Hematopoietic multipotent progenitor cell (in vitro differentiated cells): Measurements from ENCODE around the gene BCL2L1. TPM values are rescaled to one million over a fixed set of nuclear protein-coding genes. Genes with fewer than 3 reads are reported as not detected.
"Not testable (repeated sequence)": the region's sequence is repeated elsewhere in the genome, so short reads cannot be mapped to it uniquely, and the experiment has no call there.

Experiments
- DNase-seq, 3 donors: peaks; one replicate each; pipeline ENCODE4 v3.0.0-alpha.2; 2011 to 2015; ENCODE audit warnings: low read depth in 2 of 3, low spot score in 2 of 3
- total RNA-seq: library from RNA; depleted of rRNA; stranded (reverse); fragments of >200 nt; gene quantifications from one replicate; pipeline ENCODE4 v1.2.3, GENCODE V29; 2012

Gene BCL2L1
- 48.7 TPM for total RNA-seq

DNA sequence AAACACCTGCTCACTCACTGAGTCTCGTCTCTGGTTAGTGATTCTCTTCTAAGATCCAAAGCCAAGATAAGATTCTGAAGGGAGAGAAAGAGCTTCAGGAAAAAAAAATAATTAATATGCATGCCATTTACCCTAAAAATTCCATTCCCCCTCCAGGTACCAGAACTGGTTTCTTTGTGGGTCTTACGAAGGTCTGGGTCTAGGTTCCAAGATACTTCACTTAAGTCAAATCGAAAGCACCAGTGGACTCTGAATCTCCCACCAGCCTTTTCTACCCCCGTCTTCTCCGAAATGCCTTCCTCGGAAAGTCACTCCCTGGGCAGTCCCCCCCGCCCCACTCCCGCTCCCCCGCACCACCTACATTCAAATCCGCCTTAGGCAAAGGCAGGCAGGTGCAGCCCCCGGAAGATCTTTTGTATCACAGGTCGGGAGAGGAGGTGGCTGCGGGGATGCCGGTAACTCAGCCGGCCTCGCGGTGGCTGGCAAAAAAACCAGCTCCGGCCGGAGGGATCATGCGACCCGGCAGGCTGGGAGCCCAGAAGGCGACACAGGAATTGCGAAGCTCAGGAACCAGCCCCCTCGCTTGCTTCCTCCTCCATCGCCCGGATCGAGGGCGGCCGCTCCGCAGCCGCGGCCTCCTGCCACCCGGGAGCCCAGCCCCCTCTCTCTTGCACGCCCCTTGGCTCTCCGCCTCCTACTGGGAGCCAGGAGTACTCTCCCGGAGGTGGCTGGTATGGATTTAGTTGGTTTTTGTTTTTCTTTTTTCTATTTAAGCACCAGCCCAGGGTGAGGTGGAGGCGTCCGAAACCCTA is at the start of gene BCL2L1:
TSS of gene BCL2L1 (minus strand) at position 612 of the 812 bp plus-strand sequence. CDS start 650 bp downstream, outside the sequence.
- peak; percentile 21 to 89 (median 84) for DNase-seq

DNA sequence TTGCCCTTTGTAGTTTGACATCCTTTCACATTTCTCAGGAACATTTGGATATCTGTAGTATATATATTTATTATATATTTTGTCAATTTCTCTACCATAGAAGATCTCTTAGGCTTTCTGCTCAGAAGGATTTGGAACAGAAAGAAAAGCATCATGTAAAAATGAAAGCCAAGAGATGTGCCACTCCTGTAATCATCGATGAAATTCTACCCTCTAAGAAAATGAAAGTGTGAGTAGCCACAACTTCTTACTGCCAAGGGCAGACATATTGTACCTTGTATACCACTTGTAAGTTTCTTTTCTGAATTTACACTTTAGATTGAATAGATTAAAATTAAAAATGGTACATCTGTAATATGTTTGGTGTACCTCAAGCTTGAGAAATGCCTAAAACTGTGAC is 47.6 kb upstream of the BCL2L1 start:
- DNase-seq: no peak

DNA sequence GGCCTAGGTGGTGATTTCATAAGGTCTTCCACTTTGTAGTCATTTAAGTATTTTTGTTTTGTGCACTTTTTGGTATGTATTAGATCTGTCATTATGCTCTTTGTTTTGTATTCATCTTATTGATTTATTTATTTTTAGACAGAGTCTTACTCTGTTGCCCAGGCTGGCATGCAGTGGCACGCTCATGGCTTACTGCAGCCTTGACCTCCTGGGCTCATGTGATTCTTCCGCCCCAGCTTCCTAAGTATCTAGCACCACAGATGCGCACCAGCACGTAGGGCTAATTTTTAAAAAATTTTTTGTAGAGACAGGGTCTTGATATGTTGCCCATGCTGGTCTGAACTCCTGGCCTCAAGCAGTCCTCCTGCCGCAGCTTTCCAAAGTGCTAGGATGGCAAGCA is 47.0 kb upstream of the BCL2L1 start:
- no peak for DNase-seq

DNA sequence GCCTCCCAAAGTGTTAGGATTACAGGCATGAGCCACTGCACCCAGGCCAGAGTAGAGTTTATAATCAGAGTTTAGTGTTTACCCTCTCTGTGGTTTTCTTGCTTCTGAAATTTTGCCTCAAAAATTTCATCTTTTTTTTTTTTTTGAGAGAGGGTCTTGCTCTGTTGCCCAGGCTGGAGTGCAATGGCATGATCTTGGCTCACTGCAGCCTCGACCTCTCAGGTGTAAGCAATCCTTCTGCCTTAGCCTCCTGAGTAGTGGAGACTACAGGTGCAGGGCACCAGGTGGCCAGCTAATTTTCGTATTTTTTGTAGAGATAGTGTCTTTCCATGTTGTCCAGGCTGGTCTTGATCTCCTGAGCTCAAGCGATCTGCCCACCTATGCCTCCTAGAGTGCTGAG is 45.1 kb upstream of the BCL2L1 start:
- DNase-seq: no peak

DNA sequence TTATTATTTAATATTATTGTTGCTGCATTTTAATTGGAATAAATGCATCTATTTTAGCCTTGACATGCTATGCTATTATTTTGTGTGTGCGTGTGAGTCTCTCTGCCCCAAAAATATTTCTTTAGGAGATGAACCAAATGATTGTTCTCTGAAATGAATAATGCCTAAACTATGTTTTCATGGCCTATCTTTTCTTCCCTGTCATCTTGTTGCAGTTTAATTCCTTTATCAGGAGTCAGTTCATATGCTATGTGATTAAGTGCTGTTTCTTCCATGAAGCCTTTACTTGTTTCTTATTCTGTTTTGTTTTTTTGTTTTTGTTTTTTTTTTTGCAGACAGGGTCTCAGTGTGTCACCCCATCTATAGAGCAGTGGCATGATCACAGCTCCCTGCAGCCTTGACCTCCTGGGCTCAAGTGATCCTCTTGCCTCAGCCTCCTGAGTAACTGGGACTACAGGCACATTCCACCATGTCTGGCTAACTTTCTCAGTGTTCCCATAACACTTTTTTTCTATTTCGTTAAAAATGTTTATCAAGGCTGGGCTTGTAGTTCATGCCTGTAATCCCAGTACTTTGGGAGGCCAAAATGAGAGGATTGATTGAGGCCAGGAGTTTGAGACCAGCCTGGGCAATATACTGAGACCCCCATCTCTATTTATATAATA is 42.1 kb upstream of the BCL2L1 start:
- DNase-seq: no peak

DNA sequence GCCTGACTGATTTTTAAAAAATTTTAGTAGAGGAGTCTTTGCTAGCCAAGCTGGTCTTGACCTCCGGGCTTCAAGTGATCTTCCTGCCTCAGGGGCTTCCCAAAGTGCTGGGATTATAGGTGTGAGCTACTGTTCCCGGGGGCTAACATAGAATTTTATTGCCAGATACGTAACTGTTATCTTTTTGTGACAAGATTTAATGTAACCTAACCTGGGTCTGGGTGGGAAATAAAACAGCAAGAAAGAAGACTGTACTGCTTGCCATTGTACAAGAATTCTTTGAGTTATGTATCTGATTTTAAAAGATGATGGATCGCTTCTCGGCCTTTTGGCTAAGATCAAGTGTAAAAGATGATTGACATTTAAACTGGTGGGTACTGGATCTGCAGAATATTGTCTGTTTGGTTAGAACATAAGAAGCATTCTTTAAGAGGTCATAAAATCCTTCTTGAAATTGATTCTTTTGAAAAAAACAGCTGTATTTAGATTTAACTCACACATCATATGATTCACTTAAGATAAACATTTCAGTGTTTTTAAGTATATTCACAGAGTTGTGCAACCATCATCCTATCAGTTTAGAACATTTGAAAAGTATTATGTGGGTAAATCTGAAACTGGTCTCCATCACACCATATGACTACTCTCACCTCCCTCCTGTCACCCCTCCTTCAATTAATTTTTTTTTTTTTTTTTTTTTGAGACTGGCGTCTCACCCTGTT is 38.0 kb upstream of the BCL2L1 start:
- no peak for DNase-seq

DNA sequence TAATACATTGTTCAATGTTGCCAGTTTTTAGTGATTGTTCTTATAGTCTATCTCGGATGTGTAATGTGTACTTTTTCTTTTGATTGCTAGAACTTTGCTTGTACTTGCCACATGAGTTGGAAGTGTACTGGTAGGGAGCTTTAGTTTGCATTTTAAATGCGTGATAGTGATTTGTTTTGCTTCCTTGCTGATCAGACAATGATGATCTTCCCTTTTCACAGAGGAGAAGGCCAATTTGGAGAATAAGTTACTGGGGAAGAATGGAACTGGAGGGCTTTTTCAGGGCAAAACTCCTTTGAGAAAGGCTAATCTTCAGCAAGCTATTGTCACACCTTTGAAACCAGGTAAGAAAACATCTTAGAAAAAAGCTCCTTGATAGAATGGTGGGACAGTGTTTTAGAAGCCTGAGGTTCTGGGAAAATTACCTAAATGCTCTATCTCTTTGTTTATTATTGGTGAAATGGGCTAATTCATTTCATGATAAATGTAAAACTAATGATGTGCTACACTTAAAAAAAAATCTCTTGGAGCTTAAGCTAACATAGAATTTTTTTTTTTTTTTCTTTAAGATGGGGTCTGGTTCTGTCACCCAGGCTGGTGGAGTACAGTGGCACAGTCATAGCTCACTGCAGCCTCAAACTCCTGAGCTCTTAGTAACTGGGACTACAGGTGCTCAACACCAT is 37.3 kb upstream of the BCL2L1 start:
- DNase-seq: no peak

DNA sequence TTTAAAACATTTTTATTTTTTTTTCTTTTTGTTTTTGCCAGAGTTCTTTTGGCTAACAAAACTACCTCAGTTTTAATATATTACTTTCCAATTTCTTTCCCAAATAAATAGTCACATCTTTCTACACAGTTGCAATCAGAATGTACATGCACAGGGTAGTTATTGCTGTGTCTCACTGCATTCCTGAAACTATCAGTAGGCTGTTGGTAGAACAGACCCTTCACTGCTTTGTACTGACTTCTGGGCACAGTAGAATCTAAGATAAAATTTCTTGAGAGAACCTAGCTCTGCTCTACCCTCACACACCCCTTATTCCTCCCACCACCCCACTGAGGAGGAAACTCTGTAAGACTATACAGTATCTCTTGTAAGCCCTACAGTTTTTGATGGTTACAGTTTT is 36.3 kb upstream of the BCL2L1 start:
- DNase-seq: no peak

DNA sequence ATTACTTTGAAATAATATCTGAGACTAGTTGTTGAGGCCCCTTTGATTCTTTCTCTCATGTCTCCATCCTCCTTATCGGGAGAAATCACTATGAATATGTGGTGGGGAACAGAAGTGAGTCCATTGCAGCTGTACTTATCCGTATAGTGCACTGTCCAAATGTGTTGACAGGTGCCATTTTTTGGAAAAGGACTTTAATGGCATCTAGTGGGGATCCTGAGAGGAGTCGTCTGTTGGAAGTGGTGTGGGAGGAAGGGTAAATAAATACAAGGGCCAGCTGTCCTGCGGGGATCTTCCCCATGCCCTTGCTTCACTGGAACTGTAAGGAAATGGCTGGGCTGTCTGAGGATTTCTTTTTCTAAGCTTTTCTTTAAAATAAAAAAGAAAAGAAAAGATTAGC is 35.9 kb upstream of the BCL2L1 start:
- no peak for DNase-seq

DNA sequence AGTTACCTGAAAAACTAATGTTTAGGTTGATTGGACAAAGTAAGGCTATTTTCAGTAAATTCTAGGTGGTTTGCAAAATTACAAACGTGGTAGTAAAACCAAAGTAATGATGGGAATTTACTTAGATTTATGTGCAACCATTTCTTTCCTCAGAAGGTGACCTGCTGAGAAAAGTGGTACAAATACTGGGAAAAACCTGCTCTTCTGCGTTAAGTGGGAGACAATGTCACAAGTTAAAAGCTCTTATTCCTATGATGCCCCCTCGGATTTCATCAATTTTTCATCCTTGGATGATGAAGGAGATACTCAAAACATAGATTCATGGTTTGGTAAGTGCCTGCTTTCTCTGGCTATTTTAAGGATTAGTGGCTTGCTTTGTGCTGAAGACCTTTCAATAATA is 34.6 kb upstream of the BCL2L1 start:
- no peak for DNase-seq

DNA sequence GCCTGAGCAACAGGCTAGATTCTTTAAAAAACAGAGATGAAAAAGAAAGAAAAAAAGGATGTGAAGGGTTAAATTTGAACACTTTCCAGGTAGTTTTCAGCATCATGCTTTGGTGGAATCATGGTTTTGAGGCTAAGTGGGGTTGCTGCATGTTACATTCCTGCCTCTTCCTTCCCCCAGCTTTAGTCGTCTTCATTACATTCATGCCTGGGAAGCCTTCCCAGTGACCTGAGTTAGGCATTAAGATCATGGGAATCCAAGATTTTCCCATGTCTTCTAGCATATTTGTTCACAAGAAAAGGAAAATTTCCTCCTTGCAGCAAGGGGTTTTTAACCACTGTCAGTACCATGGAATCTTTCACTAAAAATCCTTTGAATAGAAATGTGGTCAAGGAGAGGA is 28.5 kb upstream of the BCL2L1 start:
- no peak for DNase-seq

DNA sequence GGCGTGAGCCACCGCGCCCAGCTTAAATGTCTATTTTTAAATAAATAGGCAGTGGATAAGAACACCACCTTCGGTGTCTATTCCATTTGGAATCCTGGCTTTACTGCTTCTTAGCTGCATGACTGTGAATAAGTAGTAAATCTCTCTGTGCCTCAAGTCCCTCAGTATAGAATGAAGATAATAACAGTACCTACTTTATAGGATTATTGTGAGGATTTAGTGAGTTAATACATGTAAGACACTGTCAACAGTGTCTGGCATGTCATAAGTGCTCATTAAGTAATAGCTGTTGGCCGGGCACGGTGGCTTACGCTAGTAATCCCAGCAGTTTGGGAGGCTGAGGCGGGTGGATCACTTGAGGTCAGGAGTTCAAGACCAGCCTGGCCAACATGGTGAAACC is 26.6 kb upstream of the BCL2L1 start:
- no peak for DNase-seq

DNA sequence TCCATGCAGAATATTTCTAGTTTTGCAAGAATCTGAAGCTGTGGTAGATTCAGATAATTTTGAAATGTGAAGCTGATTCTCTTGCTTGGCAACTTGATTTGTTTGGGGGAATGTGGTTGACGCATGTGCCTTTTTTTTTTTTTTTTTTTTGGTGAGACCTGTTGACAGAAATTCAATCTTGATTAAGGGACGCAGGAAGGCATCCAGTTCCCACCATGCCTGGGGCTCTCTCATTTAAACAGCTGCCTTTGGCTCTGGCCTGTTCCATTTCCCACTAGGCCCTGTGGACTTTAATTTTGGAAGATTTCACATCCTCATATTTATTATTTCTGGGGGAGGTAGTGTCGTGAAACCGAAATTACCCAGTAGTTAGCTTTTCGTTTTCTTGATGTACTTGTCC is 25.0 kb upstream of the BCL2L1 start:
- peak in 1 of 3 donors; percentile 12 for DNase-seq

DNA sequence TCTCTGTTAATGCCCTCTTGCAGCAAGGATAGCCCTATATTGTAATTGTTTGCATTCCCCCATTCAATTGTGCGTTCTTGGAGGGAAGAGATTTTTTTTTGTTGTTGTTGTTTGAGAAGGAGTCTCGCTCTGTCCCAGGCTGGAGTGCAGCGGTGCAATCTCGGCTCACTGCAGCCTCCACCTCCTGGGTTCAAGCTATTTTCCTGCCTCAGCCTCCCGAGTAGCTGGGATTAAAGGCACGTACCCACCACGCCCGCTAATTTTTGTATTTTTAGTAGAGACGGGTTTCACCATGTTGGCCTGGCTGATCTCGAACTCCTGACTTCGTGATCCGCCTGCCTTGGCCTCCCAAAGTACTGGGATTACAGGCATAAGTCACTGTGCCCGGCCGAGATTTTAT is 24.4 kb upstream of the BCL2L1 start:
- DNase-seq: not testable (repeated sequence)

DNA sequence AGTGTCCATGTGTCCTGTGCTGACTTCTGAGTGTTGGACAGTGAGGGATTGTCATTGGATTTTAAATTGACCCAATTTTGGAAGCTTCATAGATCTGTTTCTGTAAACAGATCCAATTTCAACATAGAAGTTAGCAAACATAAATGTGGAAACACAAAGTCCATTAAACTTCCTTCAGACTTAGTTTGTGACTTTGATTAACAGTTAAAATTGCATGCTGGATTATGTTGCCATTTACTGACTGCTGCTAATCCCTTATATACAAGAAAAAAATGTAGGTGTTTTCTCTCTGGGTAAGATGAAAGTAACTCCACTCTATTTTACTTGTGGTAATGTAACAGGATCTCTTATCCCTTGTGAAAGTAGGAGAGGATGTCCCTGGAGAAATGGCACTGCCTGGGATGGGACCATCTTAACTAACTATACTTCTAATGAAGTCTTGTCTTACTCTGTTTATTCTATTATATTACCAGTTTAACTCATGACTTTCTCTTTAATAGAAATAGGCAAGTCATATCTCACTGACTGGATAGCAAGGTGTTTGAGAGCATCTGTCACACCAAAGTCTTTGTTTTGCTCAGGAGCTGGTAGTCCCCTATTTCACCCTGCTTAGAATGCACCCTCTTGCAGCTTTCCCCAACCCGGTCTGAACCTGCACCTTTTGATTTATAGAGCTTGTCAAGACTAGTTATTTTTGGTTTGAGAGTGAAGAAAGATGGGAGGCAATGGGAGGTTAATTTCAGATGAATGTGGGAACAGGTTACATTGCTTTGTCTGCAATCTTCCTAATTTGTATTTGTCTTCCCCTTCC is 23.6 kb upstream of the BCL2L1 start:
- DNase-seq: no peak

DNA sequence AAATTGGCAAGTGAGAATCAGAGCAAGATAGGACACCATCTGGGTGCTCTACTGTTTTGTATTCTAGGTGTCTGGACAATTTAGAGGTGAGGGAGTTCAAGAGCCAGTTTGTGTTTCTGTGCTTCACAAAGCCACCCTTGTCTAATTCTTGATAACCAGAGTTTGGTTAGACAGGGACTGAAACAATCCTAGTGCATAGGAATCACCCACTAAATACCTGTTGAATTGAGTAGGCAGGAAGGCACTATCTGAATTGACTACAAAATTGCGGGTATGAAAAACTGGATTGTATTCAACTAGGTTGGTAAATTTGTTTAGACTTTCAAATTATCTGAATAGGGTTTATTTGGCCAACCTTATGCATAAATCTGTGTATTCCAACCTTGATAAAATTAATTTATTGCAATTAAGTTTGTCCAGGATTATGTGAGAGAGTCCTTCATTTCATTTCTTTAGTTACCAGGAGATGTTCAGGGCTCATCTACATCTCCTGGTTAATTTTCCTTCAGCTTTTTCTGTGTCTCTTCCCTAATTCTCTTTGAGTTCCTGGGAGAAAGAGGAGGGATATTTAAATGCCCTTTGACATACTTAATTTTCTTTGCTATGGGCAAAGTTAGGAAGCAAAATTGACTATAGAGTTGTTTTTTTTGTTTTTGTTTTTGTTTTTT is 18.1 kb upstream of the BCL2L1 start:
- no peak for DNase-seq

DNA sequence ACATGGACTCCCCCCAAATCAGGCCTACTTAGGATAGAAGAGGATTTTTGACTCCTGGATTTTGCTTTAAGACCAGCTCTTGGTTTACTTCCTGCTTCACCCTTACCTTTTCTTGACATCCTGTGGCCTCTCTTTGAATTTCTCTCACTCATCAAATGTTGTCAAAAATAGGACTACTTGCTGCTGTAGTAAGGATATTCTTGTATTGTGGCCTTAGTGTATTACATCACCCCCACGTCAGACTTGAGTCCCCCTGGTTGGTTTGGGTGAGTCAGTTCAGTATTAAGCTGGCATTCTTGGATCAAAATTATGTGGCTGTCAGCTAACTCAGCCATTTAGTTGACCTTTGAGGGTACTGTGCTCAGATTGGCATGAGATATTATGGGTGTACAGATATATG is 17.5 kb upstream of the BCL2L1 start:
- peak in 2 of 3 donors; percentile 38 to 55 for DNase-seq

DNA sequence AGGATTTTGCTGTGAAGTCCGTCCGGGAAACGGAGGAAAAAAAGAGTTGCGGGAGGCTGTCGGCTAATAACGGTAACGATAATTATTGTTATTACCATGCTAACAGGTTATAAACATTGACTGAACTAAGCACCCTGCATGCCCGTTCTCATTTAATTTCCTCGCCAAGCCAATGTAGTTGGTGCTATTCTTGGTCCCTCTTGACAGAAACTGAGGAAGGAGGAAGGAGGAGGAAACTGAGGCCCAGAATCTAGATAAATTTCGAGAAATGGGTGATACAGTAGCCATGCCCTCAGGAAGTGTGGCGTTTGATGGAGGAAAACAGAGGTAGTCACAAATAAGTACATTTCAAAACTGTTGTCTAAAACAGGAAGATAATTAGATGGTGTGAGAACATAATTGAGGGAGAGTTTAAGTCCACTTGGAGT is 16.9 kb upstream of the BCL2L1 start:
- no peak for DNase-seq

DNA sequence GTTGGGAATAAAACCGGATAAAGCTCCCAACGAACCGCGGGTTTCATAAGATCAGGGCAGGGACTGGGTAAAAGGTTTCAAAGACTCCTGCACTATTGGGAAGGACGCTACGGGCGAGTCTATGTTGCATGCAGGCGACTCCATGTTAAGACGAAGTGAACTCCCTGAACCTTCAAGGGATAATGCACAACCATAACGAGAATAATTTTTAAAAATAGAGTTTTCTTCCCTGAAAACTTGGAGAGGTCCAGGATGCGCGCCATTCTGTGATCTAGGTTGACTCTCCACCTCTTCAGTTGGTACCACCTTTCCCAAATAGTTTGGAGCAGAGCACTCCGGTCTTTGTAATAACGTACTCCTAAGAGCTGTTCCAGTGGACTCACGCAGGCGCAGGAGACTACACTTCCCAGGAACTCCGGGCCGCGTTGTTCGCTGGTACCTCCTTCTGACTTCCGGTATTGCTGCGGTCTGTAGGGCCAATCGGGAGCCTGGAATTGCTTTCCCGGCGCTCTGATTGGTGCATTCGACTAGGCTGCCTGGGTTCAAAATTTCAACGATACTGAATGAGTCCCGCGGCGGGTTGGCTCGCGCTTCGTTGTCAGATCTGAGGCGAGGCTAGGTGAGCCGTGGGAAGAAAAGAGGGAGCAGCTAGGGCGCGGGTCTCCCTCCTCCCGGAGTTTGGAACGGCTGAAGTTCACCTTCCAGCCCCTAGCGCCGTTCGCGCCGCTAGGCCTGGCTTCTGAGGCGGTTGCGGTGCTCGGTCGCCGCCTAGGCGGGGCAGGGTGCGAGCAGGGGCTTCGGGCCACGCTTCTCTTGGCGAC is 16.3 kb upstream of the BCL2L1 start, which contains the start of gene TPX2:
TSS of gene TPX2 (plus strand) at position 562 of the 821 bp plus-strand sequence. CDS start 18,187 bp downstream, outside the sequence.
- peak; percentile 44 to 92 (median 91) for DNase-seq
